Tibial artery (tissue), 4 donors: ENCODE results near the gene CARD9.

Experiments
- DNase-seq, 2 donors: peaks; one replicate each; pipeline ENCODE4 v3.0.0-alpha.2; 2019
- H3K27ac ChIP-seq, 2 donors: fragments of 200-600 bp; sonication (generic) in 1 of 2; 1 replicate in 1 of 2; 2 replicates in 1 of 2; pipeline ENCODE4 v1.5.1; 2018 to 2019; ENCODE audit warnings: mild to moderate bottlenecking in 1 of 2
- H3K27me3 ChIP-seq, 2 donors: fragments of 200-600 bp; sonication (generic) in 1 of 2; one replicate each; pipeline versions ENCODE4 v1.5.1 to v1.6.0; 2016 to 2019
- H3K36me3 ChIP-seq, 3 donors: fragments of 200-600 bp; sonication (generic) in 2 of 3; one replicate each; pipeline ENCODE4 v1.5.1; 2016 to 2019; ENCODE audit warnings: mild to moderate bottlenecking in 2 of 3
- H3K4me1 ChIP-seq, 4 donors: fragments of 200-600 bp; sonication (generic) in 2 of 4; 1 replicate in 3 of 4; 2 replicates in 1 of 4; pipeline ENCODE4 v1.5.1; 2016 to 2019
- H3K4me3 ChIP-seq, 2 donors: fragments of 200-600 bp; sonication (generic) in 1 of 2; 1 replicate in 1 of 2; 2 replicates in 1 of 2; pipeline ENCODE4 v1.5.1; 2018 to 2019; ENCODE audit warnings: mild to moderate bottlenecking in 2 of 2
- H3K9me3 ChIP-seq, 3 donors: fragments of 200-600 bp; sonication (generic) in 1 of 3; one replicate each; pipeline ENCODE4 v1.5.1; 2016 to 2019
- intact Hi-C: fragments of 100-400 bp; cut with DNase I; formaldehyde crosslinking; loops from one replicate; pipeline ENCODE4 v1.15.0; 2023; ENCODE audit warnings: low total_unique reads
- TF ChIP-seq, protein P1 (sequence below), 2 experiments: fragments of 200-600 bp in 1 of 2; fragments of 450-650 bp in 1 of 2; IDR thresholded peaks; one replicate each; pipeline ENCODE4 v1.5.1; 2017 to 2019; ENCODE audit warnings: antibody characterized with exemption in 2 of 2, mild to moderate bottlenecking in 1 of 2, moderate library complexity in 1 of 2

The CARD9 gene

DNA sequence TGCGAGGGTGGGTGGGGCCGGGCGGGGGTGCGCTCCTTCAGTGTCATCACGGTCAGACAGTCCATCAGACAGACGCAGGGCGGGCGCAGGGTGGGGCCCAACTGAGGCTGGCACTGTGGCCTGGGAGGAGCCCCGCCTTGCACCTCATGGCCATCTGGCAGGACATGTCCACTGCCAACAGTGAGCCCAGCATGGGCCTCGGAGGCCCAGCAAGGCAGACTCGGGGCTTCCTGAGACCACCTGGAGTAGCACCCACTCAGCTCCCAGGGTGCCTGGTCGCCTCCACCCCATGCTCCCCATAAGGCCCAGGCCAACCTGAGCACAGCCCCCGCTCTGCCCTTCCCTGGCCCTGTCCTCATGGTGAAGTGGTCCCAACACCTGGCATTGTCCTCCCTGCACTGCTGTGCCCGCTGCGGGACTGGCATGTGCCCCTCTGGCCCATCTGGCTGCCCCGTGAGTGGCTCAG, 54.7 kb downstream of the CARD9 start:
- no peak overlapping the region for H3K4me3 ChIP-seq

GRCh38 chr9:136318111-136318775, 55.2 kb downstream of the CARD9 start:
- peaks cover 0 to 4% of the 10 kb centered on the region in 2 donors for H3K27me3 ChIP-seq
- H3K36me3 ChIP-seq: no peaks in the 10 kb centered on the region
- no peak overlapping the region for H3K4me3 ChIP-seq
- DNase-seq: no peak
- intact Hi-C loops: no loop called here
- H3K27ac ChIP-seq: no peak overlapping the region
- H3K9me3 ChIP-seq: peaks cover 0 to 11% (median 6%) of the 10 kb centered on the region in 3 donors
- TF ChIP-seq, protein P1, sequence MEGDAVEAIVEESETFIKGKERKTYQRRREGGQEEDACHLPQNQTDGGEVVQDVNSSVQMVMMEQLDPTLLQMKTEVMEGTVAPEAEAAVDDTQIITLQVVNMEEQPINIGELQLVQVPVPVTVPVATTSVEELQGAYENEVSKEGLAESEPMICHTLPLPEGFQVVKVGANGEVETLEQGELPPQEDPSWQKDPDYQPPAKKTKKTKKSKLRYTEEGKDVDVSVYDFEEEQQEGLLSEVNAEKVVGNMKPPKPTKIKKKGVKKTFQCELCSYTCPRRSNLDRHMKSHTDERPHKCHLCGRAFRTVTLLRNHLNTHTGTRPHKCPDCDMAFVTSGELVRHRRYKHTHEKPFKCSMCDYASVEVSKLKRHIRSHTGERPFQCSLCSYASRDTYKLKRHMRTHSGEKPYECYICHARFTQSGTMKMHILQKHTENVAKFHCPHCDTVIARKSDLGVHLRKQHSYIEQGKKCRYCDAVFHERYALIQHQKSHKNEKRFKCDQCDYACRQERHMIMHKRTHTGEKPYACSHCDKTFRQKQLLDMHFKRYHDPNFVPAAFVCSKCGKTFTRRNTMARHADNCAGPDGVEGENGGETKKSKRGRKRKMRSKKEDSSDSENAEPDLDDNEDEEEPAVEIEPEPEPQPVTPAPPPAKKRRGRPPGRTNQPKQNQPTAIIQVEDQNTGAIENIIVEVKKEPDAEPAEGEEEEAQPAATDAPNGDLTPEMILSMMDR (IDR thresholded peaks at IDR 0.05): no peak
- H3K4me1 ChIP-seq: no peaks in the 10 kb centered on the region

More for the DNA sequence above, 54.7 kb downstream of the CARD9 start:
- Histone ChIP-seq H3K36me3 (no peaks in the 10 kb centered on the region), H3K4me1 (no peaks in the 10 kb centered on the region), H3K9me3 (peaks cover 0 to 11% (median 6%) of the 10 kb centered on the region in 3 donors), H3K27ac (no peak overlapping the region), H3K27me3 (peaks cover 0 to under 1% of the 10 kb centered on the region in 2 donors)
- TF ChIP-seq, protein P1 (IDR thresholded peaks at IDR 0.05): no peak
- DNase-seq: no peak
- intact Hi-C loops: no loop called here

GRCh38 chr9:136317695-136318094, 55.8 kb downstream of the CARD9 start:
- intact Hi-C loops: no loop called here
- H3K9me3 ChIP-seq: peaks cover 0 to 11% (median 6%) of the 10 kb centered on the region in 3 donors
- no peaks in the 10 kb centered on the region for H3K36me3 ChIP-seq
- no peak overlapping the region for H3K27ac ChIP-seq
- no peak overlapping the region for H3K4me3 ChIP-seq
- peaks cover 0 to 4% of the 10 kb centered on the region in 2 donors for H3K27me3 ChIP-seq
- no peaks in the 10 kb centered on the region for H3K4me1 ChIP-seq
- DNase-seq: no peak
- TF ChIP-seq, protein P1 (IDR thresholded peaks at IDR 0.05): no peak

- Histone ChIP-seq H3K4me3 (no peak overlapping the region), H3K4me1 (no peaks in the 10 kb centered on the region), H3K27me3 (peaks cover 0 to 8% of the 10 kb centered on the region in 2 donors), H3K27ac (no peak overlapping the region), H3K36me3 (no peaks in the 10 kb centered on the region), H3K9me3 (peaks cover 0 to 11% (median 6%) of the 10 kb centered on the region in 3 donors)
- TF ChIP-seq, protein P1 (IDR thresholded peaks at IDR 0.05): no peak
- no peak for DNase-seq
- intact Hi-C loops: no loop called here
These were observed 56.4 kb downstream of the CARD9 start for GRCh38 chr9:136316896-136317676.

DNA sequence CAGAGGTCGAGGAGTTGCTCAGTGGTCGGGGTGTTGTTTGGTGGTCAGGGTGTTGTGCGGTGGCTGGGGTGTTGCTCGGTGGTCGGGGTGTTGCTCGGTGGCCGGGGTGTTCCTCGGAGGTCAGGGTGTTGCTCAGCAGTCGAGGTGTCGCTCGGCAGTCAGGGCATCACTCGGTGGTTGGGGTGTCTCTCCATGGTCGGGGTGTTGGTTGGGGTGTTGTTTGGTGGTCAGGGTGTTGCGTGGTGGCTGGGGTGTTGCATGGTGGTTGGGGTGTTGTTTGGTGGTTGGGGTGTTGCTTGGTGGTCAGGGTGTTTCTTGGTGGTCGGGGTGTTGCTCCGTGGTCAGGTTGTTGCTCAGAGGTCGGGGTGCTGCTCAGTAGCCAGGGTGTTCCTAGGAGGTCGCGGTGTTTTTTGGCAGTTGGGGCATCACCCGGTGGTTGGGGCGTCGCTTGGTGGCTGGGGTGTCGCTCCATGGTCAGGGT, 57.2 kb downstream of the CARD9 start:
- H3K27me3 ChIP-seq: peaks cover 0 to 16% of the 10 kb centered on the region in 2 donors
- TF ChIP-seq, protein P1 (IDR thresholded peaks at IDR 0.05): no peak
- no peak overlapping the region for H3K27ac ChIP-seq
- no peaks in the 10 kb centered on the region for H3K36me3 ChIP-seq
- H3K9me3 ChIP-seq: peaks cover 0 to 11% (median 6%) of the 10 kb centered on the region in 3 donors
- intact Hi-C loops: no loop called here
- no peak for DNase-seq
- no peaks in the 10 kb centered on the region for H3K4me1 ChIP-seq
- no peak overlapping the region for H3K4me3 ChIP-seq
